T-helper 2 cell treated with Interferon-gamma antibody and Interleukin-4, amounts not matched to agents 5 μg/mL and 100 μg/mL, for 36 hours (primary cell): ENCODE results near the gene S100A13.

ENCODE experiments used
- DNase-seq: peaks from one replicate; pipeline ENCODE4 v3.0.0; 2021; ENCODE audit warnings: low spot score
- H3K27ac Mint-ChIP-seq: one replicate; pipeline ENCODE4 v1.8.0; 2021; ENCODE audit warnings: mild to moderate bottlenecking, mixed read lengths
- H3K27me3 Mint-ChIP-seq: one replicate; pipeline ENCODE4 v1.8.0; 2021; ENCODE audit warnings: low read depth, mixed read lengths
- H3K36me3 Mint-ChIP-seq: one replicate; pipeline ENCODE4 v1.8.0; 2021; ENCODE audit warnings: low read depth, mixed read lengths
- H3K4me1 Mint-ChIP-seq: one replicate; pipeline ENCODE4 v1.8.0; 2021; ENCODE audit warnings: low read depth, mixed read lengths
- H3K4me3 Mint-ChIP-seq: one replicate; pipeline ENCODE4 v1.8.0; 2022; ENCODE audit warnings: mild to moderate bottlenecking, moderate library complexity, mixed read lengths
- H3K9me3 Mint-ChIP-seq: one replicate; pipeline ENCODE4 v1.8.0; 2021; ENCODE audit warnings: mixed read lengths

The S100A13 gene

DNA sequence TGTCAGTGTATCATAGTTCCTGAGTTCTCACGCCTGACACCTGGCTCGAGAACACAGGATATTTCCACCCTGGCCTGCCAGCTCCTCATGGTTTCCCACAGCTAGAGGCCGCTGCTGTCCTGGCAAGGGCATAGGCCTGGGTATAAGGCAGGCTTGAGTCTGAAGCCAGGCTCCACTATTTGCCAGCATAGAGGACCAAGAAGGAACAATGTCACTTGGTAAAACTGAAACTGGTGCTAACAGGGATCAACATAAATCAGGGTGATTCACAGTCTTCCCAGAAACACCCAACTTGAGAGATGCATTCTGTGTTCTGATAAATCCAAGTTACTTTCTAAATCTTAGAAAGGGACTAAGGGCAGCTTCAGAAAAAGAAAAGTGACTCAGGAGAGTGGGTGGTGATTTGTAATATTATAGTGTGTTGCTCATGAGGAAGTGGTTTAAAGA is 54.7 kb downstream of the S100A13 start:
- peak; percentile 53 for DNase-seq

DNA sequence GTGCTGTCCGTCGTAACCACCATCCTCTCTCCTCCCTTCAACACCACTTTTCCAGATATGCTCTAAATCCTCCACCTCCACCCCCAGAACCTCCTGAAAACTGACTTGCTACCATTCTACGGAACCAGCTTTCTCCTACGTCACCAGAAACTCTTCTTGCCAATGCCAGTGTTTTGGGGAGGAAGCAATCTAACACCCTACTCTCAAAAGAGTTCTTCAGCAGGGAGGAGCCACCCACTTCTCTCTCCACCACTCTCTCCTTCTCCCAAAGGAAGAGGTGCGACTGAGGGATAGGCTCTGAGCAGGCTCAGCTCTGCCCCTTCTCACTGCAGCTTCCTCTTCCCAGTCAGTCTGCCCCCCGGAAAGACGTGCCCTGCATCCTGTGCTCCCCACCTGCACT is 55.6 kb downstream of the S100A13 start:
- Mint-ChIP-seq H3K4me3 (no peak overlapping the region), H3K4me1 (peaks cover 27% of the 10 kb centered on the region), H3K36me3 (no peaks in the 10 kb centered on the region), H3K27ac (no peak overlapping the region), H3K9me3 (no peaks in the 10 kb centered on the region), H3K27me3 (no peaks in the 10 kb centered on the region)
- no peak for DNase-seq

More for the DNA sequence above, 54.7 kb downstream of the S100A13 start:
- Mint-ChIP-seq H3K27me3 (peaks cover 4% of the 10 kb centered on the region), H3K4me3 (no peak overlapping the region), H3K36me3 (no peaks in the 10 kb centered on the region), H3K27ac (no peak overlapping the region), H3K9me3 (no peaks in the 10 kb centered on the region), H3K4me1 (peaks cover 24% of the 10 kb centered on the region)

DNA sequence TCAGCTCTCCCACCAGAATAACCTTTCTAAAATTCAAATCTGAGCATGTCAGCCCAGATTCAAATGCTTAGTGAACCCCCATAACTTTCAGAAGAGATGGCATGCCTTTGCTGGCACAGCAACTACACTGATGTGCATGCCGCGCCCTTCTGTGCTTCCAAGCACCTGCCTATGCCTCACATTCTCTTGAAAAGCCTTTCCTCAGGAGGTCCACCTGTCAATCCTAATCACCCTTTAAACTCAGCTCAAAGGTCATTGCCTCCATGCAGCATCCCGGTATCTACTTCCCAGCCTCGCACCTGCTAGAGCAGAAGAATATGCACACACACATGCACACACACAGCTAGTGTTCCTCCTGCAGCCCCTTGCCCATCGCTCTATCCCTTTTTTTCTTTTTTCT is 56.4 kb downstream of the S100A13 start:
- DNase-seq, result no peak
- H3K9me3 Mint-ChIP-seq, result no peaks in the 10 kb centered on the region
- H3K27me3 Mint-ChIP-seq, result no peaks in the 10 kb centered on the region
- H3K36me3 Mint-ChIP-seq, result no peaks in the 10 kb centered on the region
- no peak overlapping the region for H3K27ac Mint-ChIP-seq
- H3K4me1 Mint-ChIP-seq, result peaks cover 34% of the 10 kb centered on the region
- H3K4me3 Mint-ChIP-seq, result no peak overlapping the region

DNA sequence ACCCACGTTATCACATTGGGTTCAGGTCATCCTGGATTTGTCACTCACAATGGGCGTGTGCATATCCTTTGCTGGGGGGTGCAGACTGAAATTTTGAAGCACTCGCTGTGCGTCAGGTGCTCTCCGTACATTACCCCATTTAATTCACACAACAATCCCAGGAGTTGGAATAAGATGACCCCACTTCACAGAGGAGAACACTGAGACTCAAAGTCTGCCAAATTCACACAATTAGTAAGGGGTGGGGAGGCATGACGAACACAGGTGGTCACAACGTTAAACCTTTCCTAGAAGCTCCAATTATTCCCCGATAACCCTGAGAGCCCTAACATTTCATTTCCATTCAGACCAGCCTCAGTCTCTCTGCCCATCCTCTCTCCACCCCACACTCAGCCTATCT is 57.8 kb downstream of the S100A13 start:
- no peaks in the 10 kb centered on the region for H3K9me3 Mint-ChIP-seq
- H3K27ac Mint-ChIP-seq, result no peak overlapping the region
- no peaks in the 10 kb centered on the region for H3K36me3 Mint-ChIP-seq
- no peaks in the 10 kb centered on the region for H3K27me3 Mint-ChIP-seq
- H3K4me1 Mint-ChIP-seq, result peaks cover 37% of the 10 kb centered on the region
- no peak for DNase-seq
- H3K4me3 Mint-ChIP-seq, result no peak overlapping the region
